Activated CD4-positive, alpha-beta T cell treated with anti-CD3 and anti-CD28 coated beads, Interleukin-2, amount 10 ng/mL, durations not matched to agents 7 days and 5 days (primary cell): ENCODE data around the gene PLCD1. TPM values are rescaled to one million over a fixed set of nuclear protein-coding genes. Genes with fewer than 3 reads are reported as not detected.
"Not testable (repeated sequence)": the region's sequence is repeated elsewhere in the genome, so short reads cannot be mapped to it uniquely, and the experiment has no call there.

ENCODE experiments used
- CTCF ChIA-PET: fragments of 350-600 bp; sonication (Branson Sonifier 250); formaldehyde crosslinking; loops from one replicate; lab custom pipeline; 2021; ENCODE audit warnings: antibody characterized with exemption; lab: Charles Lee
- POLR2A ChIA-PET: fragments of 350-600 bp; sonication (Branson Sonifier 250); formaldehyde crosslinking; loops from one replicate; lab custom pipeline; 2021; ENCODE audit warnings: antibody characterized with exemption; lab: Charles Lee
- DNase-seq: peaks from one replicate; pipeline ENCODE4 v3.0.0-alpha.2; 2020
- H3K27ac Mint-ChIP-seq: one replicate; pipeline ENCODE4 v1.8.0; 2021; ENCODE audit warnings: mild to moderate bottlenecking, moderate library complexity, mixed read lengths
- H3K27me3 Mint-ChIP-seq: one replicate; pipeline ENCODE4 v1.8.0; 2021; ENCODE audit warnings: mixed read lengths
- H3K36me3 Mint-ChIP-seq: one replicate; pipeline ENCODE4 v1.8.0; 2021; ENCODE audit warnings: low read depth, mixed read lengths
- H3K4me1 Mint-ChIP-seq: one replicate; pipeline ENCODE4 v1.8.0; 2021; ENCODE audit warnings: mixed read lengths
- H3K4me3 Mint-ChIP-seq: one replicate; pipeline ENCODE4 v1.8.0; 2021; ENCODE audit warnings: mild to moderate bottlenecking, moderate library complexity, mixed read lengths
- H3K9me3 Mint-ChIP-seq: one replicate; pipeline ENCODE4 v1.8.0; 2021; ENCODE audit warnings: mixed read lengths
- total RNA-seq, 2 experiments: library from RNA; stranded (reverse); gene quantifications; one replicate each; pipeline ENCODE4 v1.2.3, GENCODE V29; 2021

The PLCD1 gene
- total RNA-seq, 2 experiments from 2014 or later: 18.3 to 21.2 TPM

- H3K27me3 Mint-ChIP-seq: no peaks in the 10 kb centered on the region
- H3K4me3 Mint-ChIP-seq: no peak overlapping the region
- H3K4me1 Mint-ChIP-seq: peaks cover 3% of the 10 kb centered on the region
- CTCF ChIA-PET: no interaction called here
- H3K27ac Mint-ChIP-seq: no peak overlapping the region
- peaks cover 3% of the 10 kb centered on the region for H3K36me3 Mint-ChIP-seq
- POLR2A ChIA-PET: no interaction called here
- H3K9me3 Mint-ChIP-seq: no peaks in the 10 kb centered on the region
- no peak for DNase-seq
These were observed 20.1 kb upstream of the PLCD1 start for GRCh38 chr3:38049358-38050126.

DNA sequence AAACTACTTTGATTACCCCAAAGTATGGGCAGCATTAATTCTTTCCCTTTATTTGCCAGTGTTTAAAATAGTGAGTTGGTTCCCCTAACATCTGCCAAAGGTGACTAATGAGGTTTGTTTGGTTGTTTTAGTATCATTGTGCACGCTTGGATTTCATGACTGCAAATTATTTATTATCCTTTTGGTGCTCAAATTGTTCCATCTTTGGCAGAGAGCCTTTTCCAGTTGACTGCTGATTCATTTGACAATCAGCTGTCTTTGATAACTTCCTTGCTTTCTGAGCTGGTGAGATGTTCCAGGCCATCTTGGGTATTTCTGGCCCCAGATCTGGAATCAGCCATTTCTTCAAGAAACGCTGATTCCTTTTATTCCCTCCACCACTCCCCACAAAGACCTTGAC is 18.5 kb upstream of the PLCD1 start:
- peaks cover 3% of the 10 kb centered on the region for H3K36me3 Mint-ChIP-seq
- H3K4me3 Mint-ChIP-seq: no peak overlapping the region
- H3K27me3 Mint-ChIP-seq: peaks cover under 1% of the 10 kb centered on the region
- no peak for DNase-seq
- peaks cover 2% of the 10 kb centered on the region for H3K4me1 Mint-ChIP-seq
- ChIA-PET POLR2A (no interaction called here), CTCF (no interaction called here)
- H3K27ac Mint-ChIP-seq: no peak overlapping the region
- H3K9me3 Mint-ChIP-seq: no peaks in the 10 kb centered on the region

DNA sequence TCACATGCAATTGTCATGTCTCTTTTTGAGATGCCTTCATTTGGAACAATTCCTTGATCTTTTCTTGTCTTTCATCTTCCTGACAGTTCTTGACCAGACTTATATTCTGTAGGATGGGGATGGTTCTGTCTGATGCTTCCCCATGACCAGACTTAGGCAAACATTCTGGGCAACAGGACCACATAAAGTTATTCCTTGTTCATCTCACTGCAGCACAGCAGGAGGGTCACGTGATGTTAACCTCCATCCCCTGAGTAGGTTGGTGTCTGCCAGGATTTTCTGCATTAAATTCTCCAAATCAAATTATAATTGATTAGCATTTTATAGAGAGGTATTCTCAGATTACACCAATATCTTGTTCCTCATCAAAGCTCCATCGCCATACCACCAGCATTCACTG is 17.4 kb upstream of the PLCD1 start:
- Mint-ChIP-seq H3K27ac (no peak overlapping the region), H3K4me3 (no peak overlapping the region), H3K9me3 (no peaks in the 10 kb centered on the region), H3K27me3 (peaks cover 3% of the 10 kb centered on the region), H3K36me3 (peaks cover 3% of the 10 kb centered on the region), H3K4me1 (peaks cover 2% of the 10 kb centered on the region)
- DNase-seq: no peak
- CTCF ChIA-PET: no interaction called here
- POLR2A ChIA-PET: no interaction called here

- Mint-ChIP-seq H3K36me3 (peaks cover 3% of the 10 kb centered on the region), H3K4me1 (peaks cover 2% of the 10 kb centered on the region), H3K27me3 (peaks cover 3% of the 10 kb centered on the region), H3K9me3 (no peaks in the 10 kb centered on the region), H3K27ac (no peak overlapping the region), H3K4me3 (no peak overlapping the region)
- no peak for DNase-seq
- POLR2A ChIA-PET: no interaction called here
- CTCF ChIA-PET: no interaction called here
These were observed 16.6 kb upstream of the PLCD1 start for GRCh38 chr3:38046027-38046426.

DNA sequence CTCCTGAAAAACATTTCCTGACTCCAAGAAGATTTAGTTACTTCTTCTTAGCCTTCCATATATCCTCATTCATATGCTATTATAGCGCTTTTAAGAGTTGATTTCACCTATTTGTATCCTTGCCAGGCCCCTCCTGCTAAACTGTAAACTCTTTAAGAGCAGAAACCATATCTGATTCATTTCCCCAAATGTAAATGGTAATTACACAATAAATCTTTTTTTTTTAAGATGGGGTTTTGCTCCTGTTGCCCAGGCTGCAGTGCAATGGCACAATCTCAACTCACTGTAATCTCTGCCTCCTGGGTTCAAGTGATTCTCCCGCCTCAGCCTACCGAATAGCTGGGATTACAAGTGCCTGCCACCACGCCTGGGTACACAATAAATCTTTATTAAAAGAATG is 14.0 kb upstream of the PLCD1 start:
- H3K36me3 Mint-ChIP-seq: peaks cover 6% of the 10 kb centered on the region
- no peak overlapping the region for H3K4me3 Mint-ChIP-seq
- H3K4me1 Mint-ChIP-seq: peaks cover 20% of the 10 kb centered on the region
- H3K27ac Mint-ChIP-seq: no peak overlapping the region
- POLR2A ChIA-PET: no interaction called here
- CTCF ChIA-PET: no interaction called here
- H3K27me3 Mint-ChIP-seq: peaks cover 3% of the 10 kb centered on the region
- H3K9me3 Mint-ChIP-seq: peaks cover 3% of the 10 kb centered on the region
- no peak for DNase-seq

- no peak for DNase-seq
- ChIA-PET POLR2A (no interaction called here), CTCF (interaction anchor here (0.9 to 1.9 kb wide), 5 partner anchors 8 to 99 kb away, joined by 3 to 8 read pairs (median 4); partner anchors contain the start of gene PLCD1)
- peak overlapping the region; percentile 71 for H3K4me3 Mint-ChIP-seq
- peaks cover 3% of the 10 kb centered on the region for H3K27me3 Mint-ChIP-seq
- H3K9me3 Mint-ChIP-seq: peaks cover 11% of the 10 kb centered on the region
- peaks cover 39% of the 10 kb centered on the region for H3K4me1 Mint-ChIP-seq
- H3K36me3 Mint-ChIP-seq: peaks cover 14% of the 10 kb centered on the region
- peak overlapping the region; percentile 95 for H3K27ac Mint-ChIP-seq
These were observed 11.0 kb upstream of the PLCD1 start for GRCh38 chr3:38040401-38040800.

DNA sequence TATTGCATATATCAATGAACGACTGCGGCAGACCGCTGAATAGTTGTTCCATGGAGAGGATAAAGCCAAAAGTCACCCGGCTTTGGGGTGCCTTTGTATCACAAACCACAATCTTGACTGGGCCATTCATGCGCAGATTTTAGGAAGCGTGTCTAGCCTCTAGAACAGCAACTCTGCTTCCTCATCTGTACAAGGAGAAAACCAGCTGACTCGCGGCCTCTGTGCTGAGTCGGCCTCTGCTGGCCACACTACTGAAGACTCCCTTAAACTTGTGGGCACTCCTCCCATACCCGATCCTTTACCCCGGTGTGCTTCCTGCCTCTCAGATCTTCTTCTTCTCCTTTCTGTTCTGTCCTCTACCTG is 10.4 kb upstream of the PLCD1 start:
- Mint-ChIP-seq H3K27me3 (peaks cover 3% of the 10 kb centered on the region), H3K9me3 (peaks cover 11% of the 10 kb centered on the region), H3K4me3 (peak overlapping the region; percentile 71), H3K36me3 (peaks cover 14% of the 10 kb centered on the region), H3K4me1 (peaks cover 39% of the 10 kb centered on the region), H3K27ac (peak overlapping the region; percentile 95)
- DNase-seq: peak; percentile 61
- CTCF ChIA-PET: interaction anchor here (1.7 to 1.9 kb wide), 3 partner anchors 9 to 43 kb away, joined by 5 to 8 read pairs (median 6); no protein-coding TSS in a partner anchor
- POLR2A ChIA-PET: no interaction called here

- Mint-ChIP-seq H3K27ac (peak within 1 kb of the TSS; percentile 95), H3K4me3 (peak within 1 kb of the TSS; percentile 71), H3K36me3 (peaks cover 14% of the 10 kb centered on the region), H3K4me1 (peaks cover 39% of the 10 kb centered on the region), H3K9me3 (peaks cover 11% of the 10 kb centered on the region), H3K27me3 (peaks cover 3% of the 10 kb centered on the region)
- DNase-seq: peak; percentile 93
- CTCF ChIA-PET: interaction anchor here (1.0 to 1.9 kb wide), 4 partner anchors 8 to 306 kb away, joined by 4 to 8 read pairs (median 6); no protein-coding TSS in a partner anchor
- POLR2A ChIA-PET: interaction anchor here (0.7 kb wide), 1 partner anchor 64 kb away, joined by 3 read pairs; no protein-coding TSS in a partner anchor
These were observed 9.9 kb upstream of the PLCD1 start, which contains the start of gene DLEC1 for GRCh38 chr3:38039101-38039898. Gene DLEC1, plus strand, starts transcription at chr3:38039208. Its CDS starts 18 bp downstream, at chr3:38039226.

GRCh38 chr3:38038447-38038911 is 9.0 kb upstream of the PLCD1 start:
- DNase-seq: peak; percentile 58
- CTCF ChIA-PET: interaction anchor here (1.0 to 1.9 kb wide), 3 partner anchors 8 to 307 kb away, joined by 4 to 8 read pairs (median 6); no protein-coding TSS in a partner anchor

GRCh38 chr3:38036906-38037305 is 7.5 kb upstream of the PLCD1 start:
- no peaks in the 10 kb centered on the region for H3K27me3 Mint-ChIP-seq
- DNase-seq: no peak
- CTCF ChIA-PET: interaction anchor here (0.7 kb wide), 1 partner anchor 610 kb away, joined by 4 read pairs; no protein-coding TSS in a partner anchor
- no peak overlapping the region for H3K4me3 Mint-ChIP-seq
- H3K9me3 Mint-ChIP-seq: peaks cover 11% of the 10 kb centered on the region
- H3K36me3 Mint-ChIP-seq: peaks cover 14% of the 10 kb centered on the region
- POLR2A ChIA-PET: no interaction called here
- peaks cover 46% of the 10 kb centered on the region for H3K4me1 Mint-ChIP-seq
- peak overlapping the region; percentile 95 for H3K27ac Mint-ChIP-seq

More at GRCh38 chr3:38038447-38038911, 9.0 kb upstream of the PLCD1 start:
- H3K9me3 Mint-ChIP-seq: peaks cover 11% of the 10 kb centered on the region
- peak overlapping the region; percentile 71 for H3K4me3 Mint-ChIP-seq
- POLR2A ChIA-PET: no interaction called here
- peaks cover 14% of the 10 kb centered on the region for H3K36me3 Mint-ChIP-seq
- peak overlapping the region; percentile 95 for H3K27ac Mint-ChIP-seq
- peaks cover 39% of the 10 kb centered on the region for H3K4me1 Mint-ChIP-seq
- peaks cover 3% of the 10 kb centered on the region for H3K27me3 Mint-ChIP-seq

- ChIA-PET POLR2A (no interaction called here), CTCF (interaction anchor here (0.7 to 1.6 kb wide), 2 partner anchors 39 to 609 kb away, joined by 4 read pairs; no protein-coding TSS in a partner anchor)
- Mint-ChIP-seq H3K9me3 (peaks cover 11% of the 10 kb centered on the region), H3K27ac (no peak overlapping the region), H3K4me3 (no peak overlapping the region), H3K4me1 (peaks cover 52% of the 10 kb centered on the region), H3K27me3 (peaks cover 2% of the 10 kb centered on the region), H3K36me3 (peaks cover 14% of the 10 kb centered on the region)
- no peak for DNase-seq
These were observed 6.8 kb upstream of the PLCD1 start for GRCh38 chr3:38036286-38036685.

GRCh38 chr3:38034335-38034734 is 4.9 kb upstream of the PLCD1 start:
- H3K27ac Mint-ChIP-seq, H3K4me3 Mint-ChIP-seq, POLR2A ChIA-PET, DNase-seq: not testable (repeated sequence)
- Mint-ChIP-seq H3K9me3 (peaks cover 11% of the 10 kb centered on the region), H3K27me3 (peaks cover 12% of the 10 kb centered on the region), H3K36me3 (peaks cover 14% of the 10 kb centered on the region), H3K4me1 (peaks cover 46% of the 10 kb centered on the region)
- CTCF ChIA-PET: interaction anchor here (0.6 to 0.8 kb wide), 2 partner anchors 11 to 641 kb away, joined by 3 read pairs; no protein-coding TSS in a partner anchor
